Neural cell (in vitro differentiated cells): Measurements from ENCODE around the gene CCNK. TPM values are rescaled to one million over a fixed set of nuclear protein-coding genes. Genes with fewer than 3 reads are reported as not detected.

Source experiments
- H2AFZ ChIP-seq: fragments of 200-600, 300-800 bp; sonication (generic), shearing (Covaris generic); 2 replicates; pipeline ENCODE4 v1.6.0; 2014; ENCODE audit warnings: low read depth, mild to moderate bottlenecking, antibody characterized with exemption, low read length, moderate library complexity
- H3F3A ChIP-seq: fragments of 200-600 bp; shearing (Covaris generic); 2 replicates; pipeline ENCODE4 v1.6.1; 2016; ENCODE audit warnings: mild to moderate bottlenecking, moderate library complexity, mixed read lengths, antibody characterized with exemption, low read length; ENCODE audit not compliant: insufficient read depth, poor library complexity, severe bottlenecking
- H3K27ac ChIP-seq: fragments of 200-600, 300-800 bp; sonication (generic), shearing (Covaris generic); 2 replicates; pipeline ENCODE4 v1.5.1; 2014; ENCODE audit warnings: mild to moderate bottlenecking, low read length, moderate library complexity
- H3K27me3 ChIP-seq: fragments of 300-800, 200-600 bp; sonication (generic), shearing (Covaris generic); 2 replicates; pipeline ENCODE4 v1.6.0; 2014; ENCODE audit warnings: mild to moderate bottlenecking, low read depth, low read length, moderate library complexity; ENCODE audit not compliant: insufficient read depth
- H3K36me3 ChIP-seq: fragments of 300-800, 200-600 bp; sonication (generic), shearing (Covaris generic); 2 replicates; pipeline ENCODE4 v1.5.1; 2014; ENCODE audit warnings: mild to moderate bottlenecking, antibody characterized with exemption, low read length, moderate library complexity; ENCODE audit not compliant: insufficient read depth
- H3K4me2 ChIP-seq: fragments of 300-800, 200-600 bp; sonication (generic), shearing (Covaris generic); 2 replicates; pipeline ENCODE4 v1.6.0; 2014; ENCODE audit warnings: mild to moderate bottlenecking, low read length
- H3K4me3 ChIP-seq: fragments of 300-800, 200-600 bp; sonication (generic), shearing (Covaris generic); 2 replicates; pipeline ENCODE4 v1.5.1; 2014; ENCODE audit warnings: mild to moderate bottlenecking, low read length, moderate library complexity
- H3K79me2 ChIP-seq: fragments of 200-600 bp; shearing (Covaris generic); replicated peaks from 2 replicates; pipeline ENCODE4 v1.6.0; 2014; ENCODE audit warnings: mild to moderate bottlenecking, low read length, moderate library complexity; ENCODE audit not compliant: insufficient read depth
- H3K9ac ChIP-seq: fragments of 300-800, 200-600 bp; sonication (generic), shearing (Covaris generic); 2 replicates; pipeline ENCODE4 v1.6.1; 2016; ENCODE audit warnings: mild to moderate bottlenecking, low read length, mixed read lengths
- H3K9me2 ChIP-seq: fragments of 200-600 bp; shearing (Covaris generic); 2 replicates; pipeline ENCODE4 v1.6.1; 2016; ENCODE audit warnings: mild to moderate bottlenecking, low read length, mixed read lengths; ENCODE audit not compliant: insufficient read depth
- H3K9me3 ChIP-seq: fragments of 200-600, 300-800 bp; sonication (generic), shearing (Covaris generic); 2 replicates; pipeline ENCODE4 v1.6.1; 2016; ENCODE audit warnings: mild to moderate bottlenecking, mixed run types, low read length, moderate library complexity, mixed read lengths
- H4K20me1 ChIP-seq: fragments of 200-600 bp; shearing (Covaris generic); 2 replicates; pipeline ENCODE4 v1.6.1; 2016; ENCODE audit warnings: mild to moderate bottlenecking, mixed run types; ENCODE audit not compliant: insufficient read depth
- CTCF ChIP-seq: fragments of 450-650 bp; IDR thresholded peaks from 2 replicates; pipeline ENCODE4 v1.5.1; 2014; ENCODE audit warnings: antibody characterized with exemption, mild to moderate bottlenecking, moderate library complexity; ENCODE audit not compliant: poor library complexity, severe bottlenecking
- EP300 ChIP-seq: fragments of 450-650 bp; conservative IDR thresholded peaks from 2 replicates; pipeline ENCODE4 v1.6.1; 2014; ENCODE audit warnings: antibody characterized with exemption, mild to moderate bottlenecking, moderate library complexity; ENCODE audit not compliant: poor library complexity, severe bottlenecking
- EZH2 ChIP-seq: fragments of 200-600, 300-800 bp; shearing (Covaris generic), sonication (generic); IDR thresholded peaks from 2 replicates; pipeline ENCODE4 v1.6.1; 2014; ENCODE audit warnings: antibody characterized with exemption, low read length, borderline replicate concordance, mild to moderate bottlenecking; ENCODE audit not compliant: insufficient read depth, poor library complexity, severe bottlenecking
- MXI1 ChIP-seq: fragments of 450-650 bp; conservative IDR thresholded peaks from 2 replicates; pipeline ENCODE4 v1.6.1; 2014; ENCODE audit warnings: antibody characterized with exemption, mild to moderate bottlenecking; ENCODE audit not compliant: poor library complexity, severe bottlenecking
- POLR2AphosphoS5 ChIP-seq: IDR thresholded peaks from 2 replicates; pipeline ENCODE4 v1.6.1; 2012
- RAD21 ChIP-seq: fragments of 450-650 bp; conservative IDR thresholded peaks from 2 replicates; pipeline ENCODE4 v1.6.1; 2014; ENCODE audit warnings: antibody characterized with exemption, mild to moderate bottlenecking, moderate library complexity
- REST ChIP-seq: IDR thresholded peaks from 2 replicates; pipeline ENCODE4 v1.6.1; 2012; ENCODE audit warnings: borderline replicate concordance
- SMC3 ChIP-seq: fragments of 450-650 bp; conservative IDR thresholded peaks from 2 replicates; pipeline ENCODE4 v1.6.1; 2014; ENCODE audit warnings: antibody characterized with exemption, mild to moderate bottlenecking, moderate library complexity; ENCODE audit not compliant: poor library complexity
- TAF1 ChIP-seq: IDR thresholded peaks from 2 replicates; pipeline ENCODE4 v1.6.1; 2012; ENCODE audit warnings: low read depth
- polyA plus RNA-seq: library from polyadenylated mRNA; depleted of rRNA; stranded (reverse); fragments of >200 nt; gene quantifications from 2 replicates; pipeline ENCODE4 v1.2.3, GENCODE V29; 2014

The CCNK gene
- polyA plus RNA-seq, 1 donor from 2014 or later = 11.2 TPM

DNA sequence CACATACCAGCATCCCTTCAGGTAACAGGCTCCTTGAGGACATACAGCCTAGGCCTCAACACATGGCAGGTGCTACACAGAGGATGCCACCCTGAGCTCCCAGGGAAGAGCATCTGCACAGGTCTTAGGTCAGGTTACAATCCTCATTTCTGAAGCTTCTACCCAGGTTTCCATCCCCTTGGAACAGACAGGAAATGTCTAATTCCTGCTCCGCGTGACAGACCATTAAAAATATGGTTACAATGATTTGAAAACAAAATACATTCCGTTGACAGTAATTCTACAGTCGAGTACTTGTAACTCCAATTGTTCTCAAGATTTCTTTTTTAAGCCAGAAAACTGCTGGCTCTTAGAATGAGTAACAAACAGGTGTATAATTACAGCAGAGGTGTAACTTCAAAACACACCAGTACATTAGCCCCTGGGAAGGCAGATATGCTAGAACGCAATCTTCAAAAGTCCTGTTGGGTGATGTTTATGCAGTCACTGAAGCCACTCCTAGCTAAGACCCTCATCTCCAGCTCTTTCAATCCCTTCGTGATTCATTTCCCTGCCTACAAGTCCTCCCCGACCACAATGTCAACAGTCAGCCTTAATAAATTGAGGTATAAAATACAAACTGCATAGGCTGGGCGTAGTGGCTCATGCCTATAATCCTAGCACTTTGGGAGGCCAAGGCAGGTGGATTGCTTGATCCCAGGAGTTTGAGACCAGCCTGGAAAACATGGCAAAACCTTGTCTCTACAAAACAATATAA, 12.2 kb upstream of the CCNK start:
- Histone ChIP-seq H3K27me3 (no peaks in the 10 kb centered on the region), H3K9me3 (no peaks in the 10 kb centered on the region), H3K9me2 (no peaks in the 10 kb centered on the region), H3K4me2 (no peak overlapping the region), H3K79me2 (peaks cover 24% of the 10 kb centered on the region), H4K20me1 (no peaks in the 10 kb centered on the region), H3K9ac (no peak overlapping the region), H3K36me3 (no peaks in the 10 kb centered on the region), H2AFZ (no peak overlapping the region), H3F3A (no peaks in the 10 kb centered on the region), H3K4me3 (no peak overlapping the region), H3K27ac (no peak overlapping the region)
- TF ChIP-seq SMC3 = no peak
- TF ChIP-seq EP300 = no peak
- no peak for TF ChIP-seq REST
- TF ChIP-seq RAD21 = no peak
- TF ChIP-seq CTCF = no peak
- TF ChIP-seq EZH2 = no peak
- TF ChIP-seq POLR2AphosphoS5 = no peak
- TF ChIP-seq MXI1 = no peak
- TF ChIP-seq TAF1 = no peak

- H3K9me3 ChIP-seq = no peaks in the 10 kb centered on the region
- no peak overlapping the region for H3K27ac ChIP-seq
- no peaks in the 10 kb centered on the region for H3K27me3 ChIP-seq
- H3F3A ChIP-seq = no peaks in the 10 kb centered on the region
- H3K36me3 ChIP-seq = no peaks in the 10 kb centered on the region
- H3K9ac ChIP-seq = no peak overlapping the region
- no peak overlapping the region for H3K4me2 ChIP-seq
- H2AFZ ChIP-seq = no peak overlapping the region
- TF ChIP-seq REST (no peak), RAD21 (no peak), MXI1 (no peak), SMC3 (no peak), EZH2 (no peak), CTCF (no peak), TAF1 (no peak), EP300 (no peak), POLR2AphosphoS5 (no peak)
- H4K20me1 ChIP-seq = no peaks in the 10 kb centered on the region
- no peaks in the 10 kb centered on the region for H3K9me2 ChIP-seq
- peaks cover 48% of the 10 kb centered on the region for H3K79me2 ChIP-seq
- H3K4me3 ChIP-seq = no peak overlapping the region
These were observed 9.5 kb upstream of the CCNK start for GRCh38 chr14:99471731-99472130.
